GM21786 (cell line): Measurements from ENCODE around the gene TMCO4.
"Not testable (repeated sequence)": the region's sequence is repeated elsewhere in the genome, so short reads cannot be mapped to it uniquely, and the experiment has no call there.

Source experiments
- ATAC-seq: cut with Tn5 transposase; IDR thresholded peaks from one replicate; pipeline ENCODE4 v1.9.1; 2021; ENCODE audit not compliant: unreplicated experiment

Gene TMCO4

DNA sequence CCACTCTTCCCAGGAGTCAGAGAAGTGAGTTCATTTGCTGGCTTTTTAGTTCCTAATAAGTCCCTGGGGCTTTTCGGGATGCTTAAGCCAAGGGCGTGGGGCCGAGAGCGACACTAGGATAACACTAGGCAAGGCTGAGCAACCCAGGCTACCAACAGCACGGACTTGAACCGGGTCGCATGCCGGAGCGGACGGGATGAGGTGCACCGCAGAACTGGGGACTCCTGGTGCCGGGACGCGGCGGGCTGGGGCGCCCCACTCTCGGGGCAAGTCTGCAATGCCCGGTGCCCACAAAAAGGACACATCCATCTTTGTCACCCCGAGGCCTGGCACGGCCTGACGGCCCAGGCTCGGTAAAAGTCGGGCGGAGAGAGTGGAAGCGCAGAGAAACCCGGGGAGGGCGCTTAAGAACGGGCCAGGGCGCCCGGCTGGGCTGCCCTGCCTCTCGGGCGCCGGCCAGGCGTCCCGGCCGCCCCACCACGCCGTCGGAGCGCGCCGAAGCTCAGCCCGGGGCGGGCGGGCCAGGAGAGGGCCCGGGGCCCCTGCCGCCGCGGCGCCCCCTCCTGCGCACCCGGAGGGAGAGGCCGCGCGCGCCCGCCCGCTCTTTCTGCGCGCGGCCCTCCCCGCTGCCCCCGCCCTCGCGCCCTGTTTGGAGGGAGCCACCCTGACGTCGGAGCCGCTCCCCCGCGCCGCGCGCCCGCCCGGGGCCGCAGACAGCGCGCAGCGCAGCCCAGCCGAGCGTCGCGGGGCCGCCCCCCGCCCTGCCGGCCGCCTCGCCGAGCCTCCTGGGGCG lies 155.9 kb downstream of the TMCO4 start, which contains the start of gene NBL1:
NBL1 (plus strand) TSS at position 710 of the 793 bp plus-strand sequence. CDS start 10,720 bp downstream, outside the sequence.
- peak; percentile 47 for ATAC-seq

DNA sequence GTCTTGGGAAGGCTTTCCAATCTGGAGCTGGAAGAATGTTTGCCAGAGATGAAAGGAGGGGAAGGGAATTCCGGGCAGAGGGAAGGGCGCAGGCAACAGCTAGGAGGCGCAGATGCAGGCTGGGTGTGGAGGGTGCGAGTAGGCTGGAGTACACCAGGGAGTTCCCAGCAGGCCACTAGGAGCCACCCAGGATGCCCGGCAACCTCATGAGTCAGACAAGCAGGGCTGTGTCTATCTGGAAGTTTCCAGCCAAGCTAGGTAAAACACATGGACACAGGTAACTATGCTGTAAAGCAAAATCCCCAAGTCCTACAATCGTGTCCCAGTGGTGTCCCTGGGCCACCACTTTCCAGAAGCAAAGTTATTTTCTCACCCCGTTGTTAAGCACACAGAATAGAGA lies 156.6 kb downstream of the TMCO4 start:
- ATAC-seq: no peak

GRCh38 chr1:19640363-19641316 lies 159.1 kb downstream of the TMCO4 start:
- no peak for ATAC-seq

DNA sequence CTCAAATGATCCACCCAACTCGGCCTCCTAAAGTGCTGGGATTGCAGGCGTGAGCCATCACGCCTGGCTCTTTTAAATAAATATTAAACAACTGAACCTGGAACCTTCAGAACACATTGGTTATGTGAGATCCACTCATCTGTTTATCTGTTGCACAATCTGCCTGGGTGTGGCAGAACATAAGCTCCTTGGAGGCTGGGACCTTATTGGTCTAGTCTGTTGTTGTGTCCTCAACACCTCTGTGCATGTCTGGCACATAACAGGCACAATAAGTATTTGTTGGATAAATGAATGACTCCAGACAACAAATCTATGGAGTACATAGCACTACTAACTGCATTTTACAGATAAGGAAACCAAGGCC lies 159.7 kb downstream of the TMCO4 start:
- no peak for ATAC-seq

- ATAC-seq: not testable (repeated sequence)
Observed at GRCh38 chr1:19639228-19639627, 160.5 kb downstream of the TMCO4 start.

DNA sequence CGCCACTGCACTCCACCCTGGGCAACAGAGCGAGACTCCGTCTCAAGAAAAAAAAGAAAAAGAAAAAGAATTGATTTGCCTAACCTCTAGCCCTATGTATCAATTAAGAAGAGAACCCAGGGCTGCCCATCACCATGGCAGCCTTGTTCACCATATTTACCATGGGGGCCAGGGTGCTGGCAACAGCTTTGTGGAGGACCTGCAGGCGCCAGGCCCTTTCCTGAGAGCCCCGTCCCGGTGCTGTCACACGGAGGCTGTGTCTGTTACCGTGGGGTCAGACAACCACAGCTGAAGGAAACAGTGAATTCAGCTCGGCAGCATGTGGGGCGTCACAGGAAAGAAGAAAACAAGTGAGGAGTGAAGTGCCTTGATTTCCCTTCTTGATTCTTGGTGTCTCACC lies 162.1 kb downstream of the TMCO4 start:
- no peak for ATAC-seq

DNA sequence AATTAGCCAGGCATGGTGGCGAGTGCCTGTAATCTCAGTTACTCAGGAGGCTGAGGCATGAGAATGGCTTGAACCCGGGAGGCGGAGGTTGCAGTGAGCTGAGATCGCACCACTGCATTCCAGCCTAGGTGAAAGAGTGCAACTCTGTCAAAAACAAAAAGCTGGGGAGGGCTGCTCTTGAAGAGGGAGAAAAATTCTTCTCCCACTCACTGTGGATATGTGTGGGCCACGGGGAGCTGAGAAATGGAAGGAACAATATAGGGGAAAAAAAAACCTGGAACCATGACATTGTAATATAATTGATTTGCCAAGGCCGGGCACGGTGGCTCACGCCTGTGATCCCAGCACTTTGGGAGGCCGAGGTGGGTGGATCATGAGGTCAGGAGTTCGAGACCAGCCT lies 163.0 kb downstream of the TMCO4 start:
- ATAC-seq: not testable (repeated sequence)

DNA sequence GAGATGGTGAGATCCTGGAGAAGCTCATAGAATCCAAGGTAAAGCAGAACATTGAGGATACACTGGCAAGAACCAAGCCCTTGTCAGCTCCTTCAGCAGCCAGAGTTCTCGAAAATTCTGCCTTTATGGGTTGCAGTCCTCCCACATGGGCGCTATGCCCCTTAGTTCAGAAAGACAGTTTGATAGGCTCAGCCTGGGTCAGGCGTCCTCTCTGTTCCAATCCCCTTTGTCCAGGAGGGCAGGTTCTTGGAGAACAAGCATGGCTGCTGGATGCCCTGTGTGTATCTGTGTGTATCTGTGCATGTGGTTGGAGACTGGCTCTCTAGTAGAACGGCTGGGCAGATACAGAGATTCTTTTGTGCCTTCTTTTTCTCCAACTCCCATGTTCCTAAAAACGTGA lies 163.7 kb downstream of the TMCO4 start:
- ATAC-seq: no peak

- ATAC-seq: no peak
Observed at GRCh38 chr1:19635646-19636045, 164.1 kb downstream of the TMCO4 start.

DNA sequence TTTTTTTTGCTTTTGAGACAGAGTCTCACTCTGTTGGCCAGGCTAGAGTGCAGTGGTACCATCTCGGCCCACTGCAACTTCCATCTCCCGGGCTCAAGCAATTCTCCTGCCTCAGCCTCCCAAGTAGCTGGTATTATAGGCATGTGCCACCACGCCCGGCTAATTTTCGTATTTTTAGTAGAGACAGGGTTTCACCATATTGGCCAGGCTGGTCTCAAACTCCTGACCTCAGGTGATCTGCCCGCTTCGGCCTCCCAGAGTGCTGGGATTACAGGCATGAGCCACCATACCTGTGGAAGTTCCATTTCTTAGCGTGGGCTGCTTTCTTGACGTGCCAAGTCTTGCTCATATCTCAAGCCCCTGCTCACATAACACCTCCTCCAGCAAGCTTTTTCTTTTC lies 164.7 kb downstream of the TMCO4 start:
- not testable (repeated sequence) for ATAC-seq

DNA sequence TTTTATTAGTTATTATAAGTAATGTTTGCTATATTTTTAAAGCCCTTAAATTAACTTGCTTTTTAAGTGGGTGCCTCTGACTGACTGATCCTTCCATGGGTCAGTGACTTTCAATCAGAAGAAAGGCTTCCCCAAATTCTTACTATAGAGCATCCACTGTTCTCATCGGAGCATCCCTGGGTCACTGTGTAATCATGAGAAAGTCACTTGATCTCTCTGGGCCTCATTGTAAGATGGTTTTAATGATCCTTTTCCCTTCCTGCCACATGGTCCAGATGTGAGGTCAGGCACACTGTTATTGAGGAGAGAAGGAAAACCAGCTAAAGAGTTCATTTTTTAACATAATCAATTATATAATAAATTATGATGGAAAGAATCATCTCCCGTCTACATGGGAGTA lies 166.6 kb downstream of the TMCO4 start:
- no peak for ATAC-seq
